NCI-H1105 (cell line): ENCODE data around the gene PNPLA5.
A peak's percentile ranks its signal among the peaks of the same experiment; 100 is the strongest.

ENCODE experiments used
- DNase-seq: peaks from one replicate; lab custom pipeline; 2025; lab: John Stamatoyannopoulos, UW

The PNPLA5 gene

GRCh38 chr22:43854786-43855271, 37.0 kb downstream of the PNPLA5 start:
- no peak for DNase-seq

GRCh38 chr22:43854121-43854785, 37.6 kb downstream of the PNPLA5 start:
- DNase-seq, result no peak

- DNase-seq, result no peak
Measured at GRCh38 chr22:43853328-43853931, 38.4 kb downstream of the PNPLA5 start.

GRCh38 chr22:43852573-43853327, 39.1 kb downstream of the PNPLA5 start:
- no peak for DNase-seq

GRCh38 chr22:43851979-43852307, 39.9 kb downstream of the PNPLA5 start:
- DNase-seq, result no peak

GRCh38 chr22:43851058-43851978, 40.5 kb downstream of the PNPLA5 start:
- DNase-seq, result no peak

DNA sequence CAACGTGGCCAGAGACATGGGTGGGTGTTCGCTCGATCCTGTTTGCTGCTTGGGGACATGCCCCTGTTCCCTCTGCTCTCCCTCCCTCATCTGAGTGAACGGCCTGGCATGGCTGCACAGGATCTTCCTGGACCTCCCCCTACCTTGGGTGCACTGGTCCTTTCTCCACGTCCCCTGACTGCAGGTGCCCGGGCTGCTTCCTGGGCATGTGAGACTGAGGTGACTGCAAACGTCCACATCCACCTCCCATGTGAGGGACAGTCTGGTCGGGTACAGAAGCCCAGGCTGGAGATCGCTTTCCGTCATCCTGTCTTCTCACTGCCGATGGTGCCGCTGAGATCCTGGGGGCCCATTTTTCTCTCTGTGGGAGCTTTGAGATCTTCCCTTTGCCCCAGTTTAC, 41.3 kb downstream of the PNPLA5 start:
- DNase-seq, result no peak

- DNase-seq, result no peak
Measured at GRCh38 chr22:43849731-43850130, 42.1 kb downstream of the PNPLA5 start.

- peak; percentile 36 for DNase-seq
Measured at GRCh38 chr22:43848366-43849171, 43.2 kb downstream of the PNPLA5 start.

- DNase-seq, result no peak
Measured at GRCh38 chr22:43847376-43848289, 44.2 kb downstream of the PNPLA5 start.

GRCh38 chr22:43846966-43847365, 44.8 kb downstream of the PNPLA5 start:
- DNase-seq, result no peak

DNA sequence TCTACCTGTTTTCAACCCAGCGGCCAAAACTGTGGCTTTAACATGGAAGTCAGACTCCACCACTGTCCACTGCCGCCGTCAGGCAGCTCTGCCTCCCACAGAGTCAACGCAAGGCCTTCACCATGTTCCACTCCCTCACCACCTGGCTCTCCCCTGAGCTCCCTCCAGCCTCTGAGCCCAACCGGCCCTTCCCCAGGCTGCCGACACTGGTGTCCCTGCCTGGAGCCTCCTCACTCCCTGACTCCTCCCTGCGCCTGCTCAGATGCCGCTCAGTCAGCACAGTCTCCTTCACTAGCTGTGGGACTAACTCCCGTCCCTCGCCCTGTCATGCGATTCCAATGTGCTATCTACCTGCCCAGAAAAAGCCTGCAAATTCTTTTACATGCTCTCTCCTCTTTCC, 45.8 kb downstream of the PNPLA5 start:
- DNase-seq, result no peak

DNA sequence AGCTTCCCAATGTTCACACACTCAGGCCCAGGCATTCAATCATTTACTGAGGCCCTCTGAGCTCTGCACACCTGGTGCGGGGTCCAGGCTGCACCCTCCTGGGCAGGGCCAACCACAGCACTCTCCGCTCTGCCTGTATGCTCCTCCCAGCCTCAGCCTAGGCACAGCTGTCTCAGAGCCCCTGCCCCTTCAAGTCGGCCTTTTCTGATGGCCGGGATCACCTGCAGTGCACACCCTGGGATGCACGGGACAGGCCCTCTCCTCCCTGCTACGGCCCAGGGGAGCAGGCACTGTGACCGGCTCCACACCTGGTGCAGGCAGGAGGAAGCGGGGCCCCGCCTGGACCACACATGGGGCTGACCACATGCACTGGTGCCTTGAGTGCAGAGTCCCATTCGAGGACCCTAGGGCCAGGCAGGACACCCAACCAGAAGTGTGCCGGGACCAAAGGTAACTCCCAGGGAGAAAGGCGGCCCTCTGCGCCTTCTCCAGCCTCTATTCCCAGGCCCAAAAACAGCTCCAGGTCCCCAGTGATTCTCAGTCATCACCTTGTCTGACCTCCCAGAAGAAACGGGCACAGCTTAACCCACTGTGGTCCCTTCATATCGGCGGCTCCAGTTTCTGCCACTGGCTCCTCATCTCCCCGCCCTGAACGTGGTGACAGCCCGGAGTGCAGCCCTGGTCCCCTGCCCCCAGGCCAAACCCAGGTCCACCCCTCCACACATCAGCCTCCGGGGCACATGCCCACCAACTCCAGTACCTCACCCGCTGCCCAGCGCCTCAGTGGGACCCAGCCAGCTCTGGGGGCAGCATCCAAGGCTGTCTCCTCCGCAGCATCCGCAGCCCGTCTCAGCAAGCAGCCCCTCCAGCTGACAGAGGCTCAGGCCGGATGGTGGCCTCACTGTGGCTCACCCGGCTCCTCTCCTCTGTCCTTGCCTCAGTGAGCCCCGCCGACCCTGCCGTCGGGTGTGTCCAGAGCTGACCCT, 47.0 kb downstream of the PNPLA5 start:
- no peak for DNase-seq

DNA sequence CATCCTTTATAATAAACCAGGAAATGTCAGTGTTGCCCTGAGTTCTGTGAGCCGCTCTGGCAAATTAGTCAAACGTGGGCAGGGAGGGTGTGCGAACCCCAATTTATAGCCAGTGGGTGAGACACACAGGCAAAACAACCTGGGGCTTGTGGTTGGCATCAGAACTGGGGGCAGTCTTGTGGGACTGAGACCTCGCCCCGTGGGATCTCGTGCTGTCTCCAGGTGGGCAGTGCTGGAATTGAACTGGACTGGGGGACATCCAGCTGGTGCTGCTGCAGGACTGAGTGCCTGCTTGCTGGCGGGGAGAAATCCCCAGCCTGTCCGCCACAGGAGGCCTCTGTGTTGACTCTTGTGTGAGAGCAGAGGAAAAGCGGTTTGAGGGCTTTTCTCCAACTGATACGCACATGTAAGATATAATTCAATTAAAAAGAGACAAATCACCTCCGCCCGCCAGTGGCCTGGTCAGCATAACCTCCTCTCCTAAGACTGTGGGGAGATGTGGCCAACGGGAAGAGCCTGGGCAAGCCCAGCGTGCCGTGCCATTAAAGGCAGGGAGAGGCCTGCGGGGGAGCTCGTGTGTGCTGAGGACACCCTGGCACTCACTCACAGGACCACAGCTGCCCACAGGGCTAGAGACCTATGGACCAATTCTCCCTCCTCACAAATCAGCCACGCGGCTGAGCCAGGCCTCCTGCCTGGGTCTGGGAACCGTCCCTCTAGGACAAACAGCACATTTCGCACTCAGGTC, 47.9 kb downstream of the PNPLA5 start:
- DNase-seq, result no peak

DNA sequence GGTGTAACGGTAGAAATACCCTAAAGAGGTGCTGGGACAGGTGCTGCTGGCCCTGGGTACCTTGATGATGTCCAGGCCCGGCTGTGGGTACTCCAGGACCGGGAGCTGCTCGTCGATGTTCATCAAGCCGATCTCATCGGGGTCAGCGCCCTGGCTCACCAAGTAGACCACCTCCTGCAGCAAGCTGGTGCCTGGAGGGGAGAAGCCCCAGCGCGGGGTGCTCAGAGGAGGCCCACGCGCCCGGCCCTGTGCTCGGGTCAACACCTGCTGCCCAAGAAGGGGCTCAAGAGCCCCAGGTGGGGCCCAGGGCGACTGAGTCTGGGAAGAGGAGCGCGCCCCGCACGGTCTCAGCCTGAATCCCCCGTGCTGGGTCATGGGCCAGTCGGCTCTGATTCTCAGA, 50.1 kb downstream of the PNPLA5 start:
- no peak for DNase-seq

DNA sequence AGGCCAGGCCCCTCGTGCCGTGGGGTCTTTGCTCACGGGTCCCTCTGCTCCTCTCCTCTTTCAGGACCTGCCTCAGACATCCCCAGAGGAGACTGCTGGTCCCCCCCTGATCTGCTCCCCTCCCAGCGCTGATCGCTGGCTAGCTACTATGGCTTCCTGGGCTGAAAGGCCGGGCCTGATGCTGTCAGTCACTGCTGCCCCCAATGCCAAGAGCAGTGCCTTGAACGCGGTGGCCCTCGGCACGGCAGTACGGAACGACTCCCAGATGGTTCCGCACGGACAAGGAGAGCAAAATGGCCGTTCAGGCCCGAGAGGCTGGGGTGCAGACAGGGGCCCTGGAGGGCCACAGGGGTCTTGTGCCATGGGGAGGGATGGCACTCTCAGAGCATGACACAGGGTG, 51.0 kb downstream of the PNPLA5 start:
- DNase-seq, result no peak

- no peak for DNase-seq
Measured at GRCh38 chr22:43840431-43840830, 51.4 kb downstream of the PNPLA5 start.

DNA sequence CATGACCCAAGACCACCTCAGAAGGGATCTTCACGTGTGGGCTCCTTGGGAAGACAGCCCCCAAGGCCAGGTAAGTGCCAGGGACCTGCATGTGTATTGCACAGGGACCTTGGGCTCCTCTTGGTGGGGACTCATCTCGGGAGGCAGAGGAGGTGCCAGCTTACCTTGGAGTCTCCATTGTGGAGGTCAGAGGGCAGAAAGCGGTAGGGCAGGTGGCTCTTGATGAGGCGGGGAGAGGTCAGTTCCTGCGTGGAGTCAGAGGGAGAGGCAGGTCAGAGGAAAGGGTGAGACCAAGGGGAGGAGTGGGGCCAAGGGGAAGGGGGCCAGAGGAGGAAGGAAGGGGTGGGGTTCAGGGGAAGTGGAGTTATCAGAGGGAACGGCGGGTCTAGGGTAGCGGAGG, 52.0 kb downstream of the PNPLA5 start:
- DNase-seq, result no peak
